Endothelial cell of umbilical vein (primary cell): Measurements from ENCODE around the gene NCF4. TPM values are rescaled to one million over a fixed set of nuclear protein-coding genes. Genes with fewer than 3 reads are reported as not detected.

ENCODE experiments used
- BruUV-seq: library from RNA; stranded (reverse); fragments of 400-500 nt; replicated peaks from 2 replicates; lab custom pipeline; 2021; lab: Mats Ljungman, UMichigan
- CTCF ChIA-PET: fragments of 300-600, 350-600 bp; sonication (Branson Sonifier 250); formaldehyde crosslinking; loops from one replicate; lab custom pipeline; 2021; ENCODE audit warnings: antibody characterized with exemption, inconsistent platforms; lab: Charles Lee
- POLR2A ChIA-PET: fragments of 300-600, 350-600 bp; sonication (Branson Sonifier 250); formaldehyde crosslinking; loops from one replicate; lab custom pipeline; 2021; ENCODE audit warnings: antibody characterized with exemption, inconsistent platforms; lab: Charles Lee
- DNase-seq: peaks from one replicate; pipeline ENCODE4 v3.0.0-alpha.2; 2011; ENCODE audit warnings: low read depth, low spot score
- FAIRE-seq: peaks from 2 replicates; lab custom pipeline; 2011; peaks lifted over from hg19 to GRCh38; lab: Jason Lieb, UNC
- H2AFZ ChIP-seq: 2 replicates; pipeline ENCODE4 v1.6.0; 2012; ENCODE audit warnings: low read depth, low read length, control low read depth, inconsistent platforms
- H3K27ac ChIP-seq: 2 replicates; pipeline ENCODE4 v1.5.1; 2011; ENCODE audit warnings: low read depth, mild to moderate bottlenecking, control low read depth, low read length, moderate library complexity; ENCODE audit not compliant: insufficient read depth
- H3K27me3 ChIP-seq, 2 experiments: 2 replicates each; pipeline versions ENCODE4 v1.6.0 to v1.6.1; 2011; ENCODE audit warnings: low read length in 2 of 2, mixed read lengths in 1 of 2; ENCODE audit not compliant: control insufficient read depth in 2 of 2, insufficient read depth in 2 of 2
- H3K36me3 ChIP-seq, 2 experiments: 2 replicates in 1 of 2; 3 replicates in 1 of 2; pipeline ENCODE4 v1.5.1; 2011; ENCODE audit warnings: low read length in 2 of 2, mild to moderate bottlenecking in 1 of 2, moderate library complexity in 1 of 2; ENCODE audit not compliant: control insufficient read depth in 2 of 2, insufficient read depth in 2 of 2; ENCODE audit errors: extremely low read depth in 1 of 2
- H3K4me1 ChIP-seq: 3 replicates; pipeline ENCODE4 v1.5.1; 2011; ENCODE audit warnings: mild to moderate bottlenecking, low read length; ENCODE audit not compliant: control insufficient read depth, insufficient read depth; ENCODE audit errors: extremely low read depth
- H3K4me2 ChIP-seq: 2 replicates; pipeline ENCODE4 v1.6.1; 2011; ENCODE audit warnings: low read length, control low read depth, mixed read lengths; ENCODE audit not compliant: insufficient read depth
- H3K4me3 ChIP-seq, 3 experiments: fragments of 200-600 bp in 1 of 3; sonication (generic), shearing (Covaris generic) in 1 of 3; replicated peaks in 1 of 3; 2 replicates each; pipeline ENCODE4 v1.5.1; 2011 to 2016; ENCODE audit warnings: control low read depth in 3 of 3, low read length in 3 of 3, mild to moderate bottlenecking in 2 of 3, inconsistent platforms in 1 of 3, low read depth in 1 of 3, moderate library complexity in 1 of 3; ENCODE audit not compliant: insufficient read depth in 1 of 3
- H3K79me2 ChIP-seq: 2 replicates; pipeline ENCODE4 v1.6.0; 2012; ENCODE audit warnings: low read length, inconsistent platforms; ENCODE audit not compliant: control insufficient read depth, insufficient read depth
- H3K9ac ChIP-seq: replicated peaks from 2 replicates; pipeline ENCODE3; 2011; ENCODE audit warnings: low read length, control low read depth; ENCODE audit not compliant: insufficient read depth; ENCODE audit errors: extremely low read depth
- H3K9me1 ChIP-seq: replicated peaks from 3 replicates; pipeline ENCODE4 v1.6.0; 2011; ENCODE audit warnings: mild to moderate bottlenecking, low read length; ENCODE audit not compliant: control insufficient read depth, insufficient read depth; ENCODE audit errors: extremely low read depth
- H3K9me3 ChIP-seq: replicated peaks from 2 replicates; pipeline ENCODE4 v1.5.1; 2012; ENCODE audit warnings: low read length, inconsistent platforms; ENCODE audit not compliant: control insufficient read depth, insufficient read depth
- H4K20me1 ChIP-seq: replicated peaks from 2 replicates; pipeline ENCODE3; 2011; ENCODE audit warnings: mild to moderate bottlenecking, low read length; ENCODE audit not compliant: control insufficient read depth, insufficient read depth; ENCODE audit errors: extremely low read depth
- EZH2 ChIP-seq: IDR thresholded peaks from 2 replicates; pipeline ENCODE4 v1.6.1; 2012; ENCODE audit warnings: borderline replicate concordance, low read depth, mild to moderate bottlenecking, moderate library complexity, low read length, inconsistent platforms; ENCODE audit not compliant: severe bottlenecking
- FOS ChIP-seq: IDR thresholded peaks from 2 replicates; pipeline ENCODE4 v1.6.1; 2011; ENCODE audit warnings: mild to moderate bottlenecking, low read length, moderate library complexity, borderline replicate concordance; ENCODE audit not compliant: insufficient read depth
- GATA2 ChIP-seq: IDR thresholded peaks from 2 replicates; pipeline ENCODE4 v1.7.0; 2011; ENCODE audit warnings: low read depth, mild to moderate bottlenecking, moderate library complexity, mixed read lengths, low read length; ENCODE audit not compliant: insufficient read length, insufficient read depth
- JUN ChIP-seq: IDR thresholded peaks from 2 replicates; pipeline ENCODE4 v1.6.1; 2011; ENCODE audit warnings: borderline replicate concordance, low read depth; ENCODE audit not compliant: insufficient read length, insufficient read depth
- MYC ChIP-seq: IDR thresholded peaks from one replicate; pipeline ENCODE4 v1.6.1; 2011; ENCODE audit warnings: mild to moderate bottlenecking, low read depth, low read length
- POLR2A ChIP-seq: IDR thresholded peaks from 2 replicates; pipeline ENCODE4 v1.6.1; 2012; ENCODE audit warnings: low read depth, mild to moderate bottlenecking, control low read depth, low read length
- POLR2AphosphoS5 ChIP-seq: IDR thresholded peaks from 2 replicates; pipeline ENCODE4 v1.6.1; 2012; ENCODE audit warnings: low read depth, mild to moderate bottlenecking, control low read depth, low read length, moderate library complexity; ENCODE audit not compliant: insufficient read depth
- dilution Hi-C: fragments of 300-500 bp; cut with MboI; formaldehyde crosslinking; loops from one replicate; pipeline ENCODE4 v1.15.0; 2019; ENCODE audit warnings: low sequenced_read_pairs; ENCODE audit not compliant: extremely low pct_ligation_motif_present
- intact Hi-C: fragments of 100-400 bp; cut with micrococcal nuclease; formaldehyde crosslinking; loops from one replicate; pipeline ENCODE4 v1.10.0; 2022
- polyA plus RNA-seq, 4 experiments: library from polyadenylated mRNA; depleted of rRNA in 3 of 4; stranded (reverse) in 3 of 4; unstranded in 1 of 4; fragments of >200 nt; gene quantifications; 2 replicates each; pipeline versions ENCODE4 v1.2.1 to v1.2.3, GENCODE V29; 2011 to 2012; ENCODE audit warnings: missing spikeins in 1 of 4
- total RNA-seq: library from RNA; stranded (reverse); gene quantifications from 2 replicates; pipeline ENCODE4 v1.2.3, GENCODE V29; 2021
- TF ChIP-seq, protein P1 (sequence below), 2 donors: IDR thresholded peaks; 1 replicate in 1 of 2; 2 replicates in 1 of 2; pipeline ENCODE4 v1.5.1; 2011; ENCODE audit warnings: low read length in 2 of 2, mild to moderate bottlenecking in 2 of 2, moderate library complexity in 2 of 2, control low read depth in 1 of 2, inconsistent platforms in 1 of 2, low read depth in 1 of 2; ENCODE audit not compliant: insufficient read depth in 1 of 2; ENCODE audit errors: extremely low read depth in 1 of 2
- TF ChIP-seq, protein P2 (sequence below): IDR thresholded peaks from 2 replicates; pipeline ENCODE4 v1.6.1; 2011; ENCODE audit not compliant: insufficient read depth, insufficient read length

Gene NCF4
- total and polyA plus RNA-seq, 2 donors (not counting 3 experiments of a cell fraction or from before 2014, with no cell fraction given): 0.07 TPM; not detected in 1

DNA sequence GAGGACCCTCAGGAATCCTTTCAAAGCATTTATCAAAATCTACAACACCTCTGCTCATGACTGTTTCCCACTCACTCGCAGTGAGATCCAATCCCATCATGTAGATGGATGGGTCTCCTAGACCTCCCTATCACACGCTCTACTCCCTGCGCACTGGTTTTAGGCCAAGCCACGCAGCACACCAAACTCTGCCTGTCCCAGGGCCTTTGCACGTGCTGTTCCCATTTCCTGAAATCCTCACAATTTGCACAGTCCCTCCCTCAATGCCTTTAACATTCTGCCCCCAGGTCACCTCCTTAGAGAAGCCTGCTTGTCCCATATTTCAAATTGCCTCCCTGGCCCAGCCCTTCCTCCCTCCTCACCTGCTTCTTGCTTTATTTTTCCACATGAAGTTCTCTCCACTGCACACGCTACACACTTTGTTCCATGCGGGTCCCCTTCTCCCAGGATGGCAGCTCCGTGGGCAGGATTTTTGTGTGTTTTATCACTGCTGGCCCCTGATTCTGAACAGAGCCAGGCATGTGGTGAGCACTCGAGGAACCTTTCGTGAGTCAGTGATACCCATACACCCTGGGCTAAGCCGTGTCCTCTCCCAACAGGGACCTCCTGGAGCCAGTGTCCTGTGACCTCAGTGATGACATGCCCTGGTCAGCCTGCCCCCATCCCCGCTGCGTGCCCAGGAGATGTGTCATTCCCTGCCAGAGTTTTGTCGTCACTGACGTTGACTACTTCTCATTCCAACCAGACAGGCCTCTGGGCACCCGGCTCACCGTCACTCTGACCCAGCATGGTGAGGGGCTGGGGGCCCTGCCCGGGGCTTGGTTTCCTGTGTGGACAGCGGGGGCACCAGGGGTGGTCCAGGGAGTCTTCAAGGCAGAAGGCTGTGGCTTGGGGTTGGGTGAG, 64.8 kb downstream of the NCF4 start:
- CTCF ChIA-PET: interaction anchor here (0.8 kb wide), 1 partner anchor 10 kb away, joined by 3 read pairs; no protein-coding TSS in a partner anchor
- no peak for TF ChIP-seq FOS
- no peak for TF ChIP-seq JUN
- TF ChIP-seq POLR2AphosphoS5: no peak
- no peak for TF ChIP-seq MYC
- no peak for FAIRE-seq

DNA sequence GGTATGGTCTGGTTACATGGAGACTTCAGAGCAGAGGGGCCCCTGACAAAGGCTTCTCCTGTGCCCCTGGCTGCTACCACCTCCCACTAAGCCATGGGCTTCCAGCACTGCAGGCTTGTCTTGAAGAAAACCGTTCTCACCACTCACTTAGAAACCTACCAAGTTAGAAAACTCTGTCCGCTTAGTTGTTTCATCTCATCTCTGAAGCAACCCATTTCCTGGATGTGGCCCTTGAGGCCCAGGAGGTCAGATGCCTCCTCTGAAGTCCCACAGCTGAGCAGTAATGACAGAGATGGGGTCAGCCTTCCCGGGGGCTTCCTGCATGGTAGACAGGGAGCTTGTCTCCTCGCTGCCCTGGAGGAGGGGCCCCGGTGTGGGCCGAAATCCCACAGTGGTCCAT, 65.5 kb downstream of the NCF4 start:
- no peaks in the 10 kb centered on the region for H3K9me1 ChIP-seq
- no peaks in the 10 kb centered on the region for H3K27me3 ChIP-seq
- DNase-seq (no peak), FAIRE-seq (no peak)
- CTCF ChIA-PET: interaction anchor here (0.8 kb wide), 1 partner anchor 9 kb away, joined by 3 read pairs; no protein-coding TSS in a partner anchor
- no peak overlapping the region for H3K9ac ChIP-seq
- BruUV-seq: no TSS peak
- POLR2A ChIA-PET: no interaction called here
- peaks cover 3 to 41% of the 10 kb centered on the region in 2 experiments for H3K36me3 ChIP-seq
- no peak overlapping the region for H3K4me3 ChIP-seq
- dilution Hi-C loops: no loop called here
- no peak overlapping the region for H3K4me2 ChIP-seq
- no peak overlapping the region for H3K27ac ChIP-seq
- H3K4me1 ChIP-seq: no peaks in the 10 kb centered on the region
- no peak for TF ChIP-seq FOS
- no peak for TF ChIP-seq MYC
- no peak for TF ChIP-seq JUN
- no peak for TF ChIP-seq POLR2A
- no peak for TF ChIP-seq GATA2
- no peak for TF ChIP-seq POLR2AphosphoS5
- TF ChIP-seq, protein P1, sequence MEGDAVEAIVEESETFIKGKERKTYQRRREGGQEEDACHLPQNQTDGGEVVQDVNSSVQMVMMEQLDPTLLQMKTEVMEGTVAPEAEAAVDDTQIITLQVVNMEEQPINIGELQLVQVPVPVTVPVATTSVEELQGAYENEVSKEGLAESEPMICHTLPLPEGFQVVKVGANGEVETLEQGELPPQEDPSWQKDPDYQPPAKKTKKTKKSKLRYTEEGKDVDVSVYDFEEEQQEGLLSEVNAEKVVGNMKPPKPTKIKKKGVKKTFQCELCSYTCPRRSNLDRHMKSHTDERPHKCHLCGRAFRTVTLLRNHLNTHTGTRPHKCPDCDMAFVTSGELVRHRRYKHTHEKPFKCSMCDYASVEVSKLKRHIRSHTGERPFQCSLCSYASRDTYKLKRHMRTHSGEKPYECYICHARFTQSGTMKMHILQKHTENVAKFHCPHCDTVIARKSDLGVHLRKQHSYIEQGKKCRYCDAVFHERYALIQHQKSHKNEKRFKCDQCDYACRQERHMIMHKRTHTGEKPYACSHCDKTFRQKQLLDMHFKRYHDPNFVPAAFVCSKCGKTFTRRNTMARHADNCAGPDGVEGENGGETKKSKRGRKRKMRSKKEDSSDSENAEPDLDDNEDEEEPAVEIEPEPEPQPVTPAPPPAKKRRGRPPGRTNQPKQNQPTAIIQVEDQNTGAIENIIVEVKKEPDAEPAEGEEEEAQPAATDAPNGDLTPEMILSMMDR (IDR thresholded peaks at IDR 0.05; ENCODE audit: extremely low read depth in 1 of 2, insufficient read depth in 1 of 2, low read depth in 1 of 2, low read length in 2 of 2): no peak
- no peak for TF ChIP-seq EZH2
- TF ChIP-seq, protein P2, sequence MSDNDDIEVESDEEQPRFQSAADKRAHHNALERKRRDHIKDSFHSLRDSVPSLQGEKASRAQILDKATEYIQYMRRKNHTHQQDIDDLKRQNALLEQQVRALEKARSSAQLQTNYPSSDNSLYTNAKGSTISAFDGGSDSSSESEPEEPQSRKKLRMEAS: no peak
- no peaks in the 10 kb centered on the region for H3K9me3 ChIP-seq
- H3K79me2 ChIP-seq: no peaks in the 10 kb centered on the region
- intact Hi-C loops: no loop called here
- no peak overlapping the region for H2AFZ ChIP-seq
- no peaks in the 10 kb centered on the region for H4K20me1 ChIP-seq

More for the DNA sequence above, 64.8 kb downstream of the NCF4 start:
- intact Hi-C loops: no loop called here
- Histone ChIP-seq H3K79me2 (no peaks in the 10 kb centered on the region), H3K4me2 (no peak overlapping the region), H3K4me1 (no peaks in the 10 kb centered on the region), H3K36me3 (peaks cover 3 to 38% of the 10 kb centered on the region in 2 experiments), H2AFZ (no peak overlapping the region), H4K20me1 (no peaks in the 10 kb centered on the region), H3K4me3 (no peak overlapping the region), H3K27ac (no peak overlapping the region), H3K9me3 (no peaks in the 10 kb centered on the region), H3K27me3 (no peaks in the 10 kb centered on the region), H3K9ac (no peak overlapping the region), H3K9me1 (no peaks in the 10 kb centered on the region)
- POLR2A ChIA-PET: no interaction called here
- DNase-seq: no peak
- BruUV-seq: no TSS peak
- dilution Hi-C loops: no loop called here
